ENCODE results near the gene TMEM178A. TPM values are rescaled to one million over a fixed set of nuclear protein-coding genes. Genes with fewer than 3 reads are reported as not detected.

The TMEM178A gene
- total RNA-seq, 1 experiment from 2014 or later: 7.5 TPM

DNA sequence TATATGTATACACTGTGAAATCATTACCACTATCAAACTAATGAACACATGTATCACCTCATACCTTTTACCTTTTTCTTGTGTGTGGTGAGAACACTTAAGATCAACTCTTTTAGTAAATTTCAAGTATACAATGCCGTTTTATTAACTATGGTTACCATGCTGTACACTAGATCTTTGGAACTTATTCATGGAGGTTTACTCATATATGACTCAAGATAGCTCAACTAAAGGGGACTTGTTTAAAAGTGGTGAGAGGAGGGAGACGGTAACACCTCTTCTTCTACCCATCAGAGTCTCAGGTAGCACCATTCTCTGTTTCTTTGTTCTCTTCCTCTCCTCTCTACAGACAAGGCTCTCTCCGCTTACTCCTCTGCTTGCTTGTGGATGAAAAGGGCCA lies 36.1 kb upstream of the TMEM178A start:
- Histone ChIP-seq H3K14ac (ENCODE audit: insufficient read depth, low read length) (no peak overlapping the region), H2AK5ac (ENCODE audit: insufficient read length, low read length) (no peak overlapping the region), H4K91ac (ENCODE audit: insufficient read length, low read depth, low read length) (no peak overlapping the region), H4K5ac (ENCODE audit: insufficient read length, low read depth, low read length) (no peak overlapping the region), H2BK15ac (ENCODE audit: low read depth, low read length) (no peak overlapping the region), H3K4ac (ENCODE audit: low read depth, low read length) (no peak overlapping the region), H3K23ac (ENCODE audit: insufficient read length, low read depth, low read length) (no peak overlapping the region), H3K9ac (ENCODE audit: extremely low read depth, insufficient read length, low read length) (no peak overlapping the region), H3K27me3 (ENCODE audit: insufficient read depth, low read length) (no peaks in the 10 kb centered on the region), H3K9me3 (ENCODE audit: control insufficient read depth, low read depth, low read length) (no peaks in the 10 kb centered on the region), H3T11ph (ENCODE audit: low read length) (no peak overlapping the region), H4K20me1 (ENCODE audit: control insufficient read depth, insufficient read depth, insufficient read length) (no peaks in the 10 kb centered on the region), H2BK120ac (ENCODE audit: low read depth, low read length, poor library complexity, severe bottlenecking) (no peak overlapping the region), H3K56ac (ENCODE audit: insufficient read length, low read depth, low read length) (no peak overlapping the region), H3K4me2 (ENCODE audit: insufficient read depth, insufficient read length, low read length) (no peak overlapping the region), H3K79me2 (ENCODE audit: insufficient read depth, low read length) (no peaks in the 10 kb centered on the region), H3K4me1 (ENCODE audit: insufficient read depth, low read length) (peaks cover 2% of the 10 kb centered on the region; the same call in 1 of the 2 replicates), H2BK20ac (ENCODE audit: low read depth, low read length, poor library complexity, severe bottlenecking) (no peak overlapping the region), H3K18ac (ENCODE audit: insufficient read length, low read depth, low read length) (no peak overlapping the region), H2BK5ac (ENCODE audit: insufficient read length, low read length) (no peak overlapping the region), H3K23me2 (ENCODE audit: insufficient read length, low read depth, low read length, poor library complexity, severe bottlenecking) (no peaks in the 10 kb centered on the region), H2AFZ (ENCODE audit: low read length) (no peak overlapping the region), H2BK12ac (ENCODE audit: insufficient read length, low read depth, low read length) (no peak overlapping the region), H4K8ac (replicated peaks; ENCODE audit: insufficient read length, low read depth, low read length) (no peak overlapping the region), H3K27ac (ENCODE audit: insufficient read length, low read depth, low read length) (no peak overlapping the region), H3K79me1 (ENCODE audit: insufficient read depth, low read depth, low read length, poor library complexity, severe bottlenecking) (no peaks in the 10 kb centered on the region)
- Mint-ChIP-seq H3K4me3 (no peak overlapping the region), H3K36me3 (ENCODE audit: insufficient read depth in 1 of 3, low read depth in 3 of 3) (peaks cover 0 to 3% (median 0%) of the 10 kb centered on the region in 3 experiments; a peak in 2 of 7 replicates), H3K4me1 (peaks cover 12 to 15% of the 10 kb centered on the region in 2 experiments), H3K9me3 (peaks cover 5 to 8% of the 10 kb centered on the region in 2 experiments; a peak in 4 of 5 replicates), H3K27ac (no peak overlapping the region; a peak in 1 of 7 replicates), H3K27me3 (ENCODE audit: low read depth) (no peaks in the 10 kb centered on the region)
- no peak for DNase-seq
- WGBS (ENCODE audit: extremely low coverage, insufficient read length, low lambda C conversion rate): no CpG with 5 or more reads among the region's 3 CpGs
- TF ChIP-seq, protein P1, sequence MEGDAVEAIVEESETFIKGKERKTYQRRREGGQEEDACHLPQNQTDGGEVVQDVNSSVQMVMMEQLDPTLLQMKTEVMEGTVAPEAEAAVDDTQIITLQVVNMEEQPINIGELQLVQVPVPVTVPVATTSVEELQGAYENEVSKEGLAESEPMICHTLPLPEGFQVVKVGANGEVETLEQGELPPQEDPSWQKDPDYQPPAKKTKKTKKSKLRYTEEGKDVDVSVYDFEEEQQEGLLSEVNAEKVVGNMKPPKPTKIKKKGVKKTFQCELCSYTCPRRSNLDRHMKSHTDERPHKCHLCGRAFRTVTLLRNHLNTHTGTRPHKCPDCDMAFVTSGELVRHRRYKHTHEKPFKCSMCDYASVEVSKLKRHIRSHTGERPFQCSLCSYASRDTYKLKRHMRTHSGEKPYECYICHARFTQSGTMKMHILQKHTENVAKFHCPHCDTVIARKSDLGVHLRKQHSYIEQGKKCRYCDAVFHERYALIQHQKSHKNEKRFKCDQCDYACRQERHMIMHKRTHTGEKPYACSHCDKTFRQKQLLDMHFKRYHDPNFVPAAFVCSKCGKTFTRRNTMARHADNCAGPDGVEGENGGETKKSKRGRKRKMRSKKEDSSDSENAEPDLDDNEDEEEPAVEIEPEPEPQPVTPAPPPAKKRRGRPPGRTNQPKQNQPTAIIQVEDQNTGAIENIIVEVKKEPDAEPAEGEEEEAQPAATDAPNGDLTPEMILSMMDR (conservative IDR thresholded peaks at IDR 0.05): no peak

All from H9 (cell line).